WTC11 (cell line): ENCODE results near the gene YY2. TPM values are rescaled to one million over a fixed set of nuclear protein-coding genes. Genes with fewer than 3 reads are reported as not detected.

ENCODE experiments used
- ATAC-seq: fragments of 200-7000 bp; cut with Tn5 transposase; 2 replicates; pipeline ENCODE4 v1.10.0; 2021; ENCODE audit warnings: mild to moderate bottlenecking, moderate library complexity
- CTCF ChIA-PET: fragments of 300-600 bp; sonication (Branson Sonifier 250); formaldehyde crosslinking; loops from one replicate; lab custom pipeline; 2021; ENCODE audit warnings: antibody characterized with exemption; lab: Charles Lee
- POLR2A ChIA-PET: fragments of 350-600 bp; sonication (Branson Sonifier 250); formaldehyde crosslinking; loops from one replicate; lab custom pipeline; 2021; ENCODE audit warnings: antibody characterized with exemption; lab: Charles Lee
- DNase-seq: peaks from one replicate; pipeline ENCODE4 v3.0.0; 2021; ENCODE audit warnings: low spot score
- H3K27ac Mint-ChIP-seq: 2 replicates; pipeline ENCODE4 v1.8.0; 2021; ENCODE audit warnings: mixed read lengths
- H3K27me3 Mint-ChIP-seq: 2 replicates; pipeline ENCODE4 v1.8.0; 2021; ENCODE audit warnings: low read depth, mild to moderate bottlenecking, moderate library complexity, mixed read lengths
- H3K36me3 Mint-ChIP-seq: 2 replicates; pipeline ENCODE4 v1.8.0; 2021; ENCODE audit warnings: mixed read lengths
- H3K4me1 Mint-ChIP-seq: 2 replicates; pipeline ENCODE4 v1.8.0; 2022; ENCODE audit warnings: mixed read lengths
- H3K4me3 Mint-ChIP-seq: 2 replicates; pipeline ENCODE4 v1.8.0; 2021; ENCODE audit warnings: mild to moderate bottlenecking, moderate library complexity, mixed read lengths
- H3K9me3 Mint-ChIP-seq: 2 replicates; pipeline ENCODE4 v1.8.0; 2021; ENCODE audit warnings: mixed read lengths
- ATF2 ChIP-seq: sonication (generic); formaldehyde crosslinking; IDR thresholded peaks from 2 replicates; pipeline ENCODE4 v1.8.1; 2022; ENCODE audit warnings: low read depth, missing genetic modification reagents, borderline replicate concordance
- E2F5 ChIP-seq: sonication (generic); formaldehyde crosslinking; IDR thresholded peaks from 2 replicates; pipeline ENCODE4 v1.8.1; 2022; ENCODE audit warnings: mild to moderate bottlenecking, moderate library complexity, missing genetic modification reagents
- EMX1 ChIP-seq: fragments of 250-450 bp; sonication (Bioruptor Pico); IDR thresholded peaks from 2 replicates; pipeline ENCODE4 v1.8.0; 2021; ENCODE audit warnings: mild to moderate bottlenecking
- IRF2 ChIP-seq: sonication (generic); formaldehyde crosslinking; IDR thresholded peaks from 2 replicates; pipeline ENCODE4 v1.8.0; 2022; ENCODE audit warnings: low read depth, missing genetic modification reagents, borderline replicate concordance
- JUN ChIP-seq: sonication (generic); formaldehyde crosslinking; IDR thresholded peaks from 2 replicates; pipeline ENCODE4 v1.8.0; 2023; ENCODE audit warnings: mild to moderate bottlenecking, missing genetic modification reagents
- MXD4 ChIP-seq: fragments of 250-450 bp; sonication (Bioruptor Pico); IDR thresholded peaks from 2 replicates; pipeline ENCODE4 v1.8.0; 2021; ENCODE audit warnings: mild to moderate bottlenecking, moderate library complexity, borderline replicate concordance
- NFYB ChIP-seq: sonication (generic); formaldehyde crosslinking; conservative IDR thresholded peaks from 2 replicates; pipeline ENCODE4 v1.8.0; 2022; ENCODE audit warnings: low read depth, missing genetic modification reagents
- RORB ChIP-seq: fragments of 250-450 bp; sonication (Bioruptor Pico); IDR thresholded peaks from 2 replicates; pipeline ENCODE4 v1.9.0; 2021; ENCODE audit warnings: mild to moderate bottlenecking
- SMAD4 ChIP-seq: sonication (generic); formaldehyde crosslinking; IDR thresholded peaks from 2 replicates; pipeline ENCODE4 v1.8.0; 2022; ENCODE audit warnings: mild to moderate bottlenecking, missing genetic modification reagents
- SP1 ChIP-seq: sonication (generic); formaldehyde crosslinking; conservative IDR thresholded peaks from 2 replicates; pipeline ENCODE4 v1.8.1; 2022; ENCODE audit warnings: missing genetic modification reagents
- TCF7 ChIP-seq: sonication (generic); formaldehyde crosslinking; IDR thresholded peaks from 2 replicates; pipeline ENCODE4 v1.8.0; 2022; ENCODE audit warnings: mild to moderate bottlenecking, low read depth, missing genetic modification reagents, moderate library complexity
- TEAD1 ChIP-seq: sonication (generic); formaldehyde crosslinking; IDR thresholded peaks from 2 replicates; pipeline ENCODE4 v1.8.0; 2022; ENCODE audit warnings: mild to moderate bottlenecking, missing genetic modification reagents
- ZBTB21 ChIP-seq: sonication (generic); formaldehyde crosslinking; IDR thresholded peaks from 2 replicates; pipeline ENCODE4 v1.8.1; 2023; ENCODE audit warnings: mild to moderate bottlenecking, missing genetic modification reagents, borderline replicate concordance
- ZBTB43 ChIP-seq: sonication (generic); formaldehyde crosslinking; IDR thresholded peaks from 2 replicates; pipeline ENCODE4 v1.8.1; 2023; ENCODE audit warnings: mild to moderate bottlenecking, missing genetic modification reagents
- ZNF263 ChIP-seq: sonication (generic); formaldehyde crosslinking; IDR thresholded peaks from 2 replicates; pipeline ENCODE4 v1.8.1; 2022; ENCODE audit warnings: low read depth, mild to moderate bottlenecking, moderate library complexity, missing genetic modification reagents
- ZNF512 ChIP-seq: sonication (generic); formaldehyde crosslinking; IDR thresholded peaks from 2 replicates; pipeline ENCODE4 v1.8.1; 2022; ENCODE audit warnings: missing genetic modification reagents, borderline replicate concordance
- ZNF532 ChIP-seq: fragments of 250-450 bp; sonication (Bioruptor Pico); IDR thresholded peaks from 2 replicates; pipeline ENCODE4 v1.9.0; 2021; ENCODE audit warnings: mild to moderate bottlenecking, borderline replicate concordance
- total RNA-seq: library from RNA; stranded (reverse); gene quantifications from 3 replicates; pipeline ENCODE4 v1.2.3, GENCODE V29; 2021
- TF ChIP-seq, protein P1 (sequence below): sonication (generic); formaldehyde crosslinking; IDR thresholded peaks from 2 replicates; pipeline ENCODE4 v1.8.0; 2023; ENCODE audit warnings: missing genetic modification reagents
- TF ChIP-seq, protein P2 (sequence below): fragments of 250-450 bp; sonication (Bioruptor Pico); IDR thresholded peaks from 2 replicates; pipeline ENCODE4 v1.8.0; 2021; ENCODE audit warnings: mild to moderate bottlenecking
- TF ChIP-seq, protein P3 (sequence below): sonication (generic); formaldehyde crosslinking; IDR thresholded peaks from 2 replicates; pipeline ENCODE4 v1.8.0; 2022; ENCODE audit warnings: mild to moderate bottlenecking, missing genetic modification reagents
- TF ChIP-seq, protein P4 (sequence below): fragments of 200-600 bp; IDR thresholded peaks from 2 replicates; pipeline ENCODE4 v1.8.0; 2022; ENCODE audit warnings: antibody characterized with exemption

YY2 gene
- total RNA-seq, 1 experiment from 2014 or later = 1.4 TPM

- Mint-ChIP-seq H3K27me3 (no peaks in the 10 kb centered on the region), H3K36me3 (no peaks in the 10 kb centered on the region), H3K9me3 (peaks cover 5% of the 10 kb centered on the region; the same call in 1 of the 2 replicates), H3K4me1 (peaks cover 24% of the 10 kb centered on the region), H3K4me3 (no peak overlapping the region), H3K27ac (peak overlapping the region; percentile 65; the same call in 1 of the 2 replicates)
- DNase-seq (no peak), ATAC-seq (no peak)
- POLR2A ChIA-PET = no interaction called here
- CTCF ChIA-PET = no interaction called here
- TF ChIP-seq NFYB (CRISPR knock-in tag) (no peak), SP1 (CRISPR knock-in tag) (no peak), JUN (no peak), MXD4 (CRISPR knock-in tag) (no peak), ZNF512 (CRISPR knock-in tag) (no peak), IRF2 (CRISPR knock-in tag) (no peak), EMX1 (CRISPR knock-in tag) (no peak), TEAD1 (CRISPR knock-in tag) (no peak), RORB (no peak), TCF7 (CRISPR knock-in tag) (no peak)
- TF ChIP-seq, protein P1, sequence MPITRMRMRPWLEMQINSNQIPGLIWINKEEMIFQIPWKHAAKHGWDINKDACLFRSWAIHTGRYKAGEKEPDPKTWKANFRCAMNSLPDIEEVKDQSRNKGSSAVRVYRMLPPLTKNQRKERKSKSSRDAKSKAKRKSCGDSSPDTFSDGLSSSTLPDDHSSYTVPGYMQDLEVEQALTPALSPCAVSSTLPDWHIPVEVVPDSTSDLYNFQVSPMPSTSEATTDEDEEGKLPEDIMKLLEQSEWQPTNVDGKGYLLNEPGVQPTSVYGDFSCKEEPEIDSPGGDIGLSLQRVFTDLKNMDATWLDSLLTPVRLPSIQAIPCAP (CRISPR knock-in tag) = no peak
- TF ChIP-seq, protein P2, sequence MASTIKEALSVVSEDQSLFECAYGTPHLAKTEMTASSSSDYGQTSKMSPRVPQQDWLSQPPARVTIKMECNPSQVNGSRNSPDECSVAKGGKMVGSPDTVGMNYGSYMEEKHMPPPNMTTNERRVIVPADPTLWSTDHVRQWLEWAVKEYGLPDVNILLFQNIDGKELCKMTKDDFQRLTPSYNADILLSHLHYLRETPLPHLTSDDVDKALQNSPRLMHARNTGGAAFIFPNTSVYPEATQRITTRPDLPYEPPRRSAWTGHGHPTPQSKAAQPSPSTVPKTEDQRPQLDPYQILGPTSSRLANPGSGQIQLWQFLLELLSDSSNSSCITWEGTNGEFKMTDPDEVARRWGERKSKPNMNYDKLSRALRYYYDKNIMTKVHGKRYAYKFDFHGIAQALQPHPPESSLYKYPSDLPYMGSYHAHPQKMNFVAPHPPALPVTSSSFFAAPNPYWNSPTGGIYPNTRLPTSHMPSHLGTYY (CRISPR knock-in tag) = no peak
Measured at GRCh38 chrX:21905953-21906352, 50.2 kb downstream of the YY2 start.

DNA sequence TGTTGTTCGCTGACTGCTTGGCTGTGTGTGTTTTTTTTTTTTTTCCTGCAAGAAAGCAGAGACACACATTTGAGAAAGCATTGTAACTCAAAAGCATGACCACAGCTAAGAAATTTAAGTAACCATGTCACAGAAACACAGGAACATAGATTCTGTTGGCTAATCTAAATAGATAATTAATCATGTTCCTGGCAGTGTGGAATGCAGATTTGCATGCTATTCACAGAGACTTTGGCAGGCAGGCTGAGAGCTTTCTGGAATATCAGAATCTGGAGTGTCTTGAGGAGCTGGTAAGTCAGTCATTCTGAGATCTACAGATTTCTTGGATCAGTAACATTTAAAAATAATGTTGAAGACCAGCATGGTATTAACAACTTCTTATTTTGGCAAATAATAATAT is 51.5 kb downstream of the YY2 start:
- peaks cover 5% of the 10 kb centered on the region; the same call in 1 of the 2 replicates for H3K9me3 Mint-ChIP-seq
- TF ChIP-seq ZNF532 (CRISPR knock-in tag) (no peak), JUN (no peak), ZNF263 (CRISPR knock-in tag) (no peak), SMAD4 (no peak), ATF2 (no peak), ZBTB21 (no peak), ZBTB43 (CRISPR knock-in tag) (no peak), E2F5 (CRISPR knock-in tag) (no peak)
- TF ChIP-seq, protein P3, sequence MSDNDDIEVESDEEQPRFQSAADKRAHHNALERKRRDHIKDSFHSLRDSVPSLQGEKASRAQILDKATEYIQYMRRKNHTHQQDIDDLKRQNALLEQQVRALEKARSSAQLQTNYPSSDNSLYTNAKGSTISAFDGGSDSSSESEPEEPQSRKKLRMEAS = no peak
- TF ChIP-seq, protein P4, sequence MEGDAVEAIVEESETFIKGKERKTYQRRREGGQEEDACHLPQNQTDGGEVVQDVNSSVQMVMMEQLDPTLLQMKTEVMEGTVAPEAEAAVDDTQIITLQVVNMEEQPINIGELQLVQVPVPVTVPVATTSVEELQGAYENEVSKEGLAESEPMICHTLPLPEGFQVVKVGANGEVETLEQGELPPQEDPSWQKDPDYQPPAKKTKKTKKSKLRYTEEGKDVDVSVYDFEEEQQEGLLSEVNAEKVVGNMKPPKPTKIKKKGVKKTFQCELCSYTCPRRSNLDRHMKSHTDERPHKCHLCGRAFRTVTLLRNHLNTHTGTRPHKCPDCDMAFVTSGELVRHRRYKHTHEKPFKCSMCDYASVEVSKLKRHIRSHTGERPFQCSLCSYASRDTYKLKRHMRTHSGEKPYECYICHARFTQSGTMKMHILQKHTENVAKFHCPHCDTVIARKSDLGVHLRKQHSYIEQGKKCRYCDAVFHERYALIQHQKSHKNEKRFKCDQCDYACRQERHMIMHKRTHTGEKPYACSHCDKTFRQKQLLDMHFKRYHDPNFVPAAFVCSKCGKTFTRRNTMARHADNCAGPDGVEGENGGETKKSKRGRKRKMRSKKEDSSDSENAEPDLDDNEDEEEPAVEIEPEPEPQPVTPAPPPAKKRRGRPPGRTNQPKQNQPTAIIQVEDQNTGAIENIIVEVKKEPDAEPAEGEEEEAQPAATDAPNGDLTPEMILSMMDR = no peak
- TF ChIP-seq, all 79 proteins: peak for 0
- Mint-ChIP-seq H3K27me3 (no peaks in the 10 kb centered on the region), H3K36me3 (no peaks in the 10 kb centered on the region), H3K4me1 (peaks cover 24% of the 10 kb centered on the region), H3K27ac (no peak overlapping the region), H3K4me3 (no peak overlapping the region)
- ATAC-seq (no peak), DNase-seq (no peak)
- POLR2A ChIA-PET = interaction anchor here (0.7 kb wide), 1 partner anchor 506 kb away, joined by 7 read pairs; no protein-coding TSS in a partner anchor
- CTCF ChIA-PET = no interaction called here
